Neural progenitor cell (in vitro differentiated cells): ENCODE results near the gene NXN. TPM values are rescaled to one million over a fixed set of nuclear protein-coding genes. Genes with fewer than 3 reads are reported as not detected.

Experiments
- DNase-seq: peaks from one replicate; pipeline ENCODE4 v3.0.0-alpha.2; 2016; ENCODE audit warnings: low spot score
- H2AFZ ChIP-seq: fragments of 200-600 bp; sonication (generic); replicated peaks from 2 replicates; pipeline ENCODE4 v1.6.1; 2016; ENCODE audit warnings: antibody characterized with exemption
- H3F3A ChIP-seq: fragments of 200-600 bp; sonication (generic); 2 replicates; pipeline ENCODE4 v1.6.1; 2016; ENCODE audit warnings: antibody characterized with exemption, low read depth
- H3K27ac ChIP-seq: fragments of 200-600 bp; sonication (generic); 2 replicates; pipeline ENCODE4 v1.5.1; 2016; ENCODE audit warnings: mild to moderate bottlenecking
- H3K27me3 ChIP-seq: fragments of 200-600 bp; sonication (generic); 2 replicates; pipeline ENCODE4 v1.6.1; 2016; ENCODE audit warnings: mild to moderate bottlenecking, moderate library complexity
- H3K36me3 ChIP-seq: fragments of 200-600 bp; sonication (generic); 2 replicates; pipeline ENCODE4 v1.5.1; 2016
- H3K4me1 ChIP-seq: fragments of 200-600 bp; sonication (generic); 2 replicates; pipeline ENCODE4 v1.6.1; 2016; ENCODE audit warnings: mixed run types
- H3K4me2 ChIP-seq: fragments of 200-600 bp; sonication (generic); 2 replicates; pipeline ENCODE4 v1.6.1; 2016
- H3K4me3 ChIP-seq: fragments of 200-600 bp; sonication (generic); 2 replicates; pipeline ENCODE4 v1.5.1; 2016
- H3K79me2 ChIP-seq: fragments of 200-600 bp; sonication (generic); 2 replicates; pipeline ENCODE4 v1.6.1; 2016; ENCODE audit warnings: low read depth
- H3K9ac ChIP-seq: fragments of 200-600 bp; sonication (generic); 2 replicates; pipeline ENCODE4 v1.6.1; 2016
- H3K9me3 ChIP-seq: fragments of 200-600 bp; sonication (generic); 2 replicates; pipeline ENCODE4 v1.5.1; 2016; ENCODE audit warnings: low read depth
- H4K20me1 ChIP-seq: fragments of 200-600 bp; sonication (generic); 2 replicates; pipeline ENCODE4 v1.6.1; 2016; ENCODE audit warnings: low read depth
- H3K27ac Mint-ChIP-seq: 3 replicates; pipeline ENCODE4 v1.8.0; 2021; ENCODE audit warnings: mixed read lengths
- H3K27me3 Mint-ChIP-seq: 2 replicates; pipeline ENCODE4 v1.8.0; 2022; ENCODE audit warnings: low read depth, mild to moderate bottlenecking, inconsistent platforms, moderate library complexity, mixed read lengths; ENCODE audit not compliant: insufficient read depth
- H3K36me3 Mint-ChIP-seq: 3 replicates; pipeline ENCODE4 v1.8.0; 2021; ENCODE audit warnings: mixed read lengths
- H3K4me1 Mint-ChIP-seq: 3 replicates; pipeline ENCODE4 v1.8.0; 2021; ENCODE audit warnings: mixed read lengths
- H3K4me3 Mint-ChIP-seq: 3 replicates; pipeline ENCODE4 v1.8.0; 2021; ENCODE audit warnings: mild to moderate bottlenecking, moderate library complexity, mixed read lengths
- H3K9me3 Mint-ChIP-seq: 3 replicates; pipeline ENCODE4 v1.8.0; 2020; ENCODE audit warnings: mixed read lengths
- EZH2 ChIP-seq: fragments of 200-600 bp; sonication (generic); IDR thresholded peaks from 2 replicates; pipeline ENCODE4 v1.6.1; 2017; ENCODE audit warnings: antibody characterized with exemption, mild to moderate bottlenecking, moderate library complexity
- EZH2phosphoT487 ChIP-seq: fragments of 200-600 bp; sonication (generic); IDR thresholded peaks from 2 replicates; pipeline ENCODE4 v1.6.1; 2017; ENCODE audit warnings: antibody characterized with exemption
- total RNA-seq: library from RNA; depleted of rRNA; stranded (reverse); fragments of >200 nt; gene quantifications from 2 replicates; pipeline ENCODE4 v1.2.3, GENCODE V29; 2015; ENCODE audit warnings: low replicate concordance
- TF ChIP-seq, protein P1 (sequence below): fragments of 200-600 bp; sonication (generic); IDR thresholded peaks from 2 replicates; pipeline ENCODE4 v1.5.1; 2017; ENCODE audit warnings: antibody characterized with exemption, mild to moderate bottlenecking

Gene NXN
- total RNA-seq, 1 donor from 2014 or later, result 35.9 TPM

GRCh38 chr17:1013729-1014090 lies 34.1 kb upstream of the NXN start:
- no peaks in the 10 kb centered on the region for H4K20me1 ChIP-seq
- no peak overlapping the region for H2AFZ ChIP-seq
- H3K27me3 ChIP-seq, result no peaks in the 10 kb centered on the region
- no peaks in the 10 kb centered on the region for H3K4me1 Mint-ChIP-seq
- H3K27ac Mint-ChIP-seq, result peak overlapping the region; percentile 74
- no peak overlapping the region for H3K4me3 Mint-ChIP-seq
- TF ChIP-seq EZH2phosphoT487 (no peak), EZH2 (no peak)
- TF ChIP-seq, protein P1, sequence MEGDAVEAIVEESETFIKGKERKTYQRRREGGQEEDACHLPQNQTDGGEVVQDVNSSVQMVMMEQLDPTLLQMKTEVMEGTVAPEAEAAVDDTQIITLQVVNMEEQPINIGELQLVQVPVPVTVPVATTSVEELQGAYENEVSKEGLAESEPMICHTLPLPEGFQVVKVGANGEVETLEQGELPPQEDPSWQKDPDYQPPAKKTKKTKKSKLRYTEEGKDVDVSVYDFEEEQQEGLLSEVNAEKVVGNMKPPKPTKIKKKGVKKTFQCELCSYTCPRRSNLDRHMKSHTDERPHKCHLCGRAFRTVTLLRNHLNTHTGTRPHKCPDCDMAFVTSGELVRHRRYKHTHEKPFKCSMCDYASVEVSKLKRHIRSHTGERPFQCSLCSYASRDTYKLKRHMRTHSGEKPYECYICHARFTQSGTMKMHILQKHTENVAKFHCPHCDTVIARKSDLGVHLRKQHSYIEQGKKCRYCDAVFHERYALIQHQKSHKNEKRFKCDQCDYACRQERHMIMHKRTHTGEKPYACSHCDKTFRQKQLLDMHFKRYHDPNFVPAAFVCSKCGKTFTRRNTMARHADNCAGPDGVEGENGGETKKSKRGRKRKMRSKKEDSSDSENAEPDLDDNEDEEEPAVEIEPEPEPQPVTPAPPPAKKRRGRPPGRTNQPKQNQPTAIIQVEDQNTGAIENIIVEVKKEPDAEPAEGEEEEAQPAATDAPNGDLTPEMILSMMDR, result no peak
- no peaks in the 10 kb centered on the region for H3K4me1 ChIP-seq
- H3K36me3 Mint-ChIP-seq, result peaks cover 6% of the 10 kb centered on the region
- H3F3A ChIP-seq, result no peaks in the 10 kb centered on the region
- no peaks in the 10 kb centered on the region for H3K36me3 ChIP-seq
- no peak overlapping the region for H3K9ac ChIP-seq
- H3K4me3 ChIP-seq, result no peak overlapping the region
- no peaks in the 10 kb centered on the region for H3K79me2 ChIP-seq
- H3K9me3 ChIP-seq, result no peaks in the 10 kb centered on the region
- no peak overlapping the region for H3K27ac ChIP-seq
- no peak for DNase-seq
- peaks cover 7% of the 10 kb centered on the region for H3K27me3 Mint-ChIP-seq
- no peak overlapping the region for H3K4me2 ChIP-seq
- no peaks in the 10 kb centered on the region for H3K9me3 Mint-ChIP-seq

DNA sequence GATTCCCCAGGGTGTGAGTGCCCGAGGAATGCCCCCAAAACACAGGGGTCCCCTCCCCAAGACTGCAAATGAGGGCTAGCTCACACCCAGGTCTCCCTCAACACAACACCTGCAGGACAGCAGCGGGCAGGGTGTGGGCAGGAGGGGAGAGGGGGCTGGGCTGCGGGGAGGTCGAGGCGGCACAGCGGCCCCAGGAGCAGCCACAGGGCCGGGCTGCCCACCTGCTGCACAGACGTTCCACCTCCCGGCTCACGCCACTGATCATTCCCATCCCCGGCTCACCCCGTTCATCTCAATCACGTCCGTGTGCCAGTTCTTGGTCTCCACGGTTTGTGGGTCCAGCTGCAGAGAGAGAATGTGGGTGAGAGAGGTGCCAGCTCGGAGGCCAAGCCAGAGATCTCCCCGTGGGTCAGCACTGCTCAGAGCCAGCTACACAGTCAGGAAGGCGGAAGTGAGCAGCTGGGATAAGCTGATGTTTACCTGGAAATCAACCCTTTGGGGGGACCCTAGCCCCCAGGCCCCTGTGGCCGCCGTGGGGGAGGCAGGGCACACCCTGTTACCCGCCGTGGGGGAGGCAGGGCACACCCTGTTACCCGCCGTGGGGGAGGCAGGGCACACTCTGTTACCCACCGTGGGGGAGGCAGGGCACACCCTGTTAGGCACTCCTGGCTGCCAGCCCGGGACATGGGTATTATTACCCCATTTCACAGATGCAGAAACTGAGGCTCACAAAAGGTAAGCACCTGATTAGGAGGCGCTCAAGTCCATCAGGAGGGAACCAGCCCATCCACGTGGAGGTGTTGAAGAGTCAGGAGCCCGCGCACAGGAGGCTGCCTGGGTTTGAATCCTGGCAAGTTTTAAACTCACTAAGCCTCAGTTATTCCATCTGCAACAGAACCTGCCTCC lies 33.5 kb upstream of the NXN start:
- no peak overlapping the region for H3K4me3 Mint-ChIP-seq
- peaks cover 8% of the 10 kb centered on the region for H3K36me3 Mint-ChIP-seq
- no peaks in the 10 kb centered on the region for H3K4me1 ChIP-seq
- peaks cover 7% of the 10 kb centered on the region for H3K27me3 Mint-ChIP-seq
- no peaks in the 10 kb centered on the region for H3K36me3 ChIP-seq
- TF ChIP-seq EZH2, result no peak
- TF ChIP-seq, protein P1, result no peak
- no peak for TF ChIP-seq EZH2phosphoT487
- no peak overlapping the region for H2AFZ ChIP-seq
- no peak overlapping the region for H3K4me3 ChIP-seq
- no peak overlapping the region for H3K27ac Mint-ChIP-seq
- H3K4me1 Mint-ChIP-seq, result no peaks in the 10 kb centered on the region
- DNase-seq, result no peak
- H3K4me2 ChIP-seq, result no peak overlapping the region
- H3F3A ChIP-seq, result no peaks in the 10 kb centered on the region
- H3K9ac ChIP-seq, result no peak overlapping the region
- H4K20me1 ChIP-seq, result no peaks in the 10 kb centered on the region
- no peaks in the 10 kb centered on the region for H3K27me3 ChIP-seq
- H3K79me2 ChIP-seq, result no peaks in the 10 kb centered on the region
- no peak overlapping the region for H3K27ac ChIP-seq
- no peaks in the 10 kb centered on the region for H3K9me3 Mint-ChIP-seq
- H3K9me3 ChIP-seq, result no peaks in the 10 kb centered on the region

GRCh38 chr17:1011760-1012735 lies 32.5 kb upstream of the NXN start:
- TF ChIP-seq EZH2phosphoT487 (no peak), EZH2 (no peak)
- TF ChIP-seq, protein P1, result no peak
- H3K4me3 ChIP-seq, result no peak overlapping the region
- Mint-ChIP-seq H3K9me3 (no peaks in the 10 kb centered on the region), H3K4me3 (no peak overlapping the region), H3K36me3 (peaks cover 9% of the 10 kb centered on the region), H3K27me3 (peaks cover 7% of the 10 kb centered on the region), H3K4me1 (no peaks in the 10 kb centered on the region), H3K27ac (no peak overlapping the region)
- no peaks in the 10 kb centered on the region for H3F3A ChIP-seq
- no peak overlapping the region for H2AFZ ChIP-seq
- no peaks in the 10 kb centered on the region for H3K27me3 ChIP-seq
- no peaks in the 10 kb centered on the region for H3K79me2 ChIP-seq
- no peak overlapping the region for H3K27ac ChIP-seq
- H3K4me2 ChIP-seq, result no peak overlapping the region
- no peak overlapping the region for H3K9ac ChIP-seq
- H3K9me3 ChIP-seq, result no peaks in the 10 kb centered on the region
- H4K20me1 ChIP-seq, result no peaks in the 10 kb centered on the region
- H3K4me1 ChIP-seq, result no peaks in the 10 kb centered on the region
- no peaks in the 10 kb centered on the region for H3K36me3 ChIP-seq
- DNase-seq, result no peak
